DOHH2 (cell line): ENCODE data around the gene EML6.
"Not testable (repeated sequence)": the region's sequence is repeated elsewhere in the genome, so short reads cannot be mapped to it uniquely, and the experiment has no call there.

Source experiments
- CTCF ChIP-seq: fragments of 200-600 bp; sonication (generic); IDR thresholded peaks from one replicate; pipeline ENCODE4 v1.5.1; 2014; ENCODE audit warnings: antibody characterized with exemption, mild to moderate bottlenecking, low read depth, low read length; ENCODE audit not compliant: poor library complexity, severe bottlenecking
- EZH2phosphoT487 ChIP-seq: fragments of 200-600 bp; sonication (generic); IDR thresholded peaks from 2 replicates; pipeline ENCODE4 v1.6.1; 2017; ENCODE audit warnings: borderline replicate concordance, mild to moderate bottlenecking, antibody characterized with exemption, low read length, moderate library complexity, mixed read lengths

- TF ChIP-seq CTCF, EZH2phosphoT487: not testable (repeated sequence)
These were observed 24.5 kb upstream of the EML6 start for GRCh38 chr2:54698926-54699325.
